Transverse colon (tissue), 4 donors: ENCODE data around the gene COX7A1. TPM values are rescaled to one million over a fixed set of nuclear protein-coding genes. Genes with fewer than 3 reads are reported as not detected.

ENCODE experiments used
- DNase-seq: peaks from one replicate; pipeline ENCODE4 v3.0.0-alpha.2; 2019
- H3K27ac ChIP-seq, 4 donors: fragments of 200-600 bp; sonication (generic); 2 replicates each; pipeline ENCODE4 v1.5.1; 2016 to 2018; ENCODE audit warnings: inconsistent platforms in 4 of 4
- H3K27me3 ChIP-seq: fragments of 200-600 bp; sonication (generic); 2 replicates; pipeline ENCODE4 v1.5.1; 2017; ENCODE audit warnings: inconsistent platforms
- H3K36me3 ChIP-seq, 4 donors: fragments of 200-600 bp; sonication (generic); 2 replicates each; pipeline ENCODE4 v1.5.1; 2017 to 2019; ENCODE audit warnings: inconsistent platforms in 4 of 4
- H3K4me1 ChIP-seq, 4 donors: fragments of 200-600 bp; sonication (generic); 2 replicates each; pipeline ENCODE4 v1.5.1; 2017 to 2020; ENCODE audit warnings: inconsistent platforms in 4 of 4
- H3K4me3 ChIP-seq, 4 donors: fragments of 200-600 bp; sonication (generic); 1 replicate in 1 of 4; 2 replicates in 3 of 4; pipeline versions ENCODE4 v1.5.1 to v1.6.1; 2017 to 2019; ENCODE audit warnings: inconsistent platforms in 4 of 4
- H3K9me3 ChIP-seq, 2 donors: fragments of 200-600 bp; sonication (generic); 2 replicates each; pipeline ENCODE4 v1.5.1; 2017 to 2019; ENCODE audit warnings: inconsistent platforms in 2 of 2
- EP300 ChIP-seq: sonication (generic); formaldehyde crosslinking; IDR thresholded peaks from one replicate; pipeline ENCODE4 v1.6.1; 2017; ENCODE audit warnings: antibody characterized with exemption, low read depth
- POLR2A ChIP-seq: fragments of 450-650 bp; IDR thresholded peaks from one replicate; pipeline ENCODE4 v1.6.1; 2016; ENCODE audit warnings: antibody characterized with exemption, mild to moderate bottlenecking, moderate library complexity
- POLR2AphosphoS5 ChIP-seq, 3 donors: sonication (generic); formaldehyde crosslinking; IDR thresholded peaks; one replicate each; pipeline ENCODE4 v1.6.1; 2016; ENCODE audit warnings: antibody characterized with exemption in 3 of 3
- WGBS, 2 donors: methylation state at CpG; one replicate each; pipeline ENCODE4 v1.1.5; 2018; ENCODE audit warnings: low coverage in 1 of 2; 5-methylcytosine and 5-hydroxymethylcytosine counted together
- in situ Hi-C, 4 donors: fragments of 200-750 bp; cut with MboI; loops; one replicate each; pipeline versions ENCODE4 v1.15.0 to v1.15.1; 2017; ENCODE audit warnings: low sequenced_read_pairs in 3 of 4, low pct_ligation_motif_present in 1 of 4, low pct_unique_long_range_greater_than_20kb in 1 of 4
- intact Hi-C: fragments of 100-400 bp; cut with DNase I; formaldehyde crosslinking; loops from one replicate; pipeline ENCODE4 v1.15.1; 2023; ENCODE audit warnings: low total_unique reads
- total RNA-seq, 4 donors: library from RNA; depleted of rRNA; stranded (reverse); fragments of >200 nt; gene quantifications; one replicate each; pipeline ENCODE4 v1.1.0, GENCODE V29; 2016
- TF ChIP-seq, protein P1 (sequence below), 5 experiments: fragments of 200-600 bp in 3 of 5; fragments of 450-650 bp in 2 of 5; sonication (generic) in 3 of 5; IDR thresholded peaks; 1 replicate in 2 of 5; 2 replicates in 3 of 5; pipeline ENCODE4 v1.5.1; 2016 to 2017; ENCODE audit warnings: antibody characterized with exemption in 5 of 5, inconsistent platforms in 3 of 5, mild to moderate bottlenecking in 2 of 5, moderate library complexity in 1 of 5

COX7A1 gene
- total RNA-seq, 4 donors from 2014 or later = 7.8 to 26.3 (median 11.7) TPM; not detected in 1

DNA sequence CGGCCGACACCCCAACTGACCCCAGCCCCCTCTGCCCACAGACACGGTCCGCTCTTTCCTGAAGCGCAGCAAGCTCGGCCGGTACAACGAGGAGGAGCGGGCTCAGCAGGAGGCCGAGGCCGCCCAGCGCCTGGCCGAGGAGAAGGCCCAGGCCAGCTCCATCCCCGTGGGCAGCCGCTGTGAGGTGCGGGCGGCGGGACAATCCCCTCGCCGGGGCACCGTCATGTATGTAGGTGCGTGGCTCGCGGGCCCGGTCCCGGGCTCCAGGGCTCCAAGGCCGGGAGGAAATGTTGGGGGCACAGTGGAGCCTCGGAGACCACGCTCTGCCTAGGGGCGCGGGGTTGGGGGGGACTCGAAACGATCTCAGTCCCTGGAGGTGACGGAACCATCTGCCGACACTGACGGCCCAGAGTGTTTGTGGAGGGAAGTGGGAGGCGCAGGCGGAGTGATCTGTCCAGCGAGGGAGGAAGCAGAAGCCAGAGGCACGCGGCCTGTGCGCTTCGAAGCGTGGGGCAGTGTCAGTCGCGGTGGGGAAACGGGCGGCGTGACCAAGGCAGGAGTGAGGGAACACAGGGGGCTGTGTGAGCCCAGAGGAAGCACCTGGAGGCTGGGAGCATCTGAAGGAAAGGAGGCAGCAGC, 30.6 kb downstream of the COX7A1 start:
- in situ Hi-C loops = no loop called here
- Histone ChIP-seq H3K9me3 (no peaks in the 10 kb centered on the region), H3K27ac (no peak overlapping the region), H3K27me3 (no peaks in the 10 kb centered on the region), H3K4me3 (no peak overlapping the region), H3K36me3 (peaks cover 0 to 17% (median 5%) of the 10 kb centered on the region in 4 donors), H3K4me1 (peaks cover 0 to 12% (median 5%) of the 10 kb centered on the region in 4 donors)
- TF ChIP-seq POLR2A = no peak
- no peak for DNase-seq
- WGBS, 2 donors = 85 to 90% methylated on average over 25 to 31 of the region's 49 CpGs
- intact Hi-C loops = no loop called here

DNA sequence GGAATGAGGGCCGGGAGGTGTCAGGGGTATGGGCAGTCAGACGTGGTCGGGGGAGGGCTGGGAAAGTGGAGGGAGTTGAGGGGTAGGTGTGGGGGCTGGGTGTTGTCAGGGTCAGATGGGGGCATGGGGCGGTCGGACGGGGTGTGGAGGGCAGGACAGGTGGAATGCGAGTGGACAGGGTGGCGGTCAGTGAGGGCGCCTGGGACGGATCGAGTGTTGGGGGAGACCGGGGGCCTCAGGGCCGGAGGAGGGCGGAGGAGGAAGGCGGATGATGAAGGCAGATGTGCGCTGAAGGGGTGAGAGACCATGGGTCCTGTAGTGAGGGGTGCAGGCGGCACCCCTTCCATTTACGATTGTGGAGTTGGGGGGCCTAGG, 31.3 kb downstream of the COX7A1 start:
- no peaks in the 10 kb centered on the region for H3K27me3 ChIP-seq
- TF ChIP-seq POLR2AphosphoS5 (IDR thresholded peaks at IDR 0.05) = no peak
- no peak for TF ChIP-seq POLR2A
- no peak for TF ChIP-seq EP300
- TF ChIP-seq, protein P1, sequence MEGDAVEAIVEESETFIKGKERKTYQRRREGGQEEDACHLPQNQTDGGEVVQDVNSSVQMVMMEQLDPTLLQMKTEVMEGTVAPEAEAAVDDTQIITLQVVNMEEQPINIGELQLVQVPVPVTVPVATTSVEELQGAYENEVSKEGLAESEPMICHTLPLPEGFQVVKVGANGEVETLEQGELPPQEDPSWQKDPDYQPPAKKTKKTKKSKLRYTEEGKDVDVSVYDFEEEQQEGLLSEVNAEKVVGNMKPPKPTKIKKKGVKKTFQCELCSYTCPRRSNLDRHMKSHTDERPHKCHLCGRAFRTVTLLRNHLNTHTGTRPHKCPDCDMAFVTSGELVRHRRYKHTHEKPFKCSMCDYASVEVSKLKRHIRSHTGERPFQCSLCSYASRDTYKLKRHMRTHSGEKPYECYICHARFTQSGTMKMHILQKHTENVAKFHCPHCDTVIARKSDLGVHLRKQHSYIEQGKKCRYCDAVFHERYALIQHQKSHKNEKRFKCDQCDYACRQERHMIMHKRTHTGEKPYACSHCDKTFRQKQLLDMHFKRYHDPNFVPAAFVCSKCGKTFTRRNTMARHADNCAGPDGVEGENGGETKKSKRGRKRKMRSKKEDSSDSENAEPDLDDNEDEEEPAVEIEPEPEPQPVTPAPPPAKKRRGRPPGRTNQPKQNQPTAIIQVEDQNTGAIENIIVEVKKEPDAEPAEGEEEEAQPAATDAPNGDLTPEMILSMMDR (IDR thresholded peaks at IDR 0.05) = no peak
- in situ Hi-C loops (no loop called here), intact Hi-C loops (no loop called here)
- H3K9me3 ChIP-seq = no peaks in the 10 kb centered on the region
- peaks cover 0 to 17% (median 5%) of the 10 kb centered on the region in 4 donors for H3K36me3 ChIP-seq
- H3K4me1 ChIP-seq = peaks cover 4 to 18% (median 11%) of the 10 kb centered on the region in 4 donors
- 92 to 96% methylated on average over 11 to 18 of the region's 18 CpGs for WGBS, 2 donors
- H3K4me3 ChIP-seq = no peak overlapping the region
- H3K27ac ChIP-seq = no peak overlapping the region
- no peak for DNase-seq

DNA sequence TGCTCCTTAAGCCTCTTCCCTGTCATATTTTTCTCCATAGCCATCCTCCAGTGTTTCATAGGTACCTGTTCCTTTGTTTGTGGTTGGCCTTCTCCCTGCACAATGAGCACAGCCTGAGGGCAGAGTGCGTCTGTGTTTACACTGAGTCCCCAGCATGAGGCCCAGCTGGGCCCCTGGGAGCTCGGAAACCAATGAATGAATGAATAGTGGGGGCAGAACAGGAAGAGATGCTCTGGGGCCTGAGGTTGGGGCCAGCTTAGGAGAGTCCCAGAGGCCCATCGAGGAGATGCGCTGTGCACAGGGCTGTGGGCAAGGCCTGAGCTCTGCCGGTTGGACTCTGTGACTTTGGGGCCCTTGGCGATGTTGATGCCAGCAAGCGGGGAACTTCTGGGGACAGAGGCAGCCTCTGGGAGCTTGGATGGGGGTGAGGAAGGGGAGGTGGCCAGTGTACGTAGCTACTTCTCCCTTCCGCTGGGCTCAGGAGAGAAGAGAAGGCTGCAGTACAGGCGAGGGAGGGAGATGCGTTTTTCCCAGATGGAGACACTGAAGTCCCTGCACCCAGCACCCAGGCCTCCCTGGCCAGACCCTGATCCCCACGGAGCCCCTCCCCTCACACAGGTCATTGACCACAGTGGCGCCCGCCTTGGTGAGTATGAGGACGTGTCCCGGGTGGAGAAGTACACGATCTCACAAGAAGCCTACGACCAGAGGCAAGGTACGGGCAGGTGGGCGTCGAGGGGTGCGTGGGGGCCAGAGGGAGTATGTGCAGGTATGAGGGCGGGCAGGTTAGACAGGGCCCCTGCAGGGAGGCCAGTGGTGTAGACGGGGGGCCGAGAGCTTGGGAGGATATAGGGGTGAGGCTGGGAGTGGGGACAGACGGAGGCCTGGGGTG, 31.9 kb downstream of the COX7A1 start:
- 90% methylated on average over 26 of the region's 26 CpGs; no CpG with 5 or more reads in 1 of the 2 donors for WGBS, 2 donors
- H3K4me3 ChIP-seq = no peak overlapping the region
- intact Hi-C loops (no loop called here), in situ Hi-C loops (no loop called here)
- H3K36me3 ChIP-seq = peaks cover 0 to 13% (median 2%) of the 10 kb centered on the region in 4 donors
- no peaks in the 10 kb centered on the region for H3K27me3 ChIP-seq
- no peaks in the 10 kb centered on the region for H3K9me3 ChIP-seq
- H3K27ac ChIP-seq = no peak overlapping the region
- DNase-seq = no peak
- H3K4me1 ChIP-seq = peaks cover 4 to 21% (median 12%) of the 10 kb centered on the region in 4 donors
- no peak for TF ChIP-seq POLR2A
- TF ChIP-seq EP300 = no peak
- TF ChIP-seq, protein P1 (IDR thresholded peaks at IDR 0.05) = no peak
- no peak for TF ChIP-seq POLR2AphosphoS5 (IDR thresholded peaks at IDR 0.05)

DNA sequence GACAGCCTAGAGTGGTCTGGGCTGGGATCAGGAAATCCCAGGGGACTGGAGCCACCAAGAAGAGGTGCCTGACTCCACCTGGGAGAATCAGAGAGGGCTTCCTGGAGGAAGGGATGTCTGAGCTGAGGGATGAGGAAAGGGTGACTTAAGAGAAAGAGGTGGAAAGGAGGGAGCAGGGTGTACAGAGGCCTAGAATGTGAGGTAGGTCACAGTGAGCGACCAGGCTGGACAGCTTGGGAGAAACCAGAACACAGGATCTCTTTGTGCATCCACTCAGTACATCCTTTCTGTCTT, 36.0 kb downstream of the COX7A1 start:
- DNase-seq = no peak
- in situ Hi-C loops (no loop called here), intact Hi-C loops (no loop called here)
- no peak for TF ChIP-seq POLR2AphosphoS5 (IDR thresholded peaks at IDR 0.05)
- no peak for TF ChIP-seq EP300
- no peak for TF ChIP-seq POLR2A
- TF ChIP-seq, protein P1 (IDR thresholded peaks at IDR 0.05) = no peak
- no peaks in the 10 kb centered on the region for H3K27me3 ChIP-seq
- peaks cover 0 to 4% (median 0%) of the 10 kb centered on the region in 4 donors for H3K36me3 ChIP-seq
- no peaks in the 10 kb centered on the region for H3K9me3 ChIP-seq
- H3K4me1 ChIP-seq = peaks cover 11 to 30% (median 22%) of the 10 kb centered on the region in 4 donors
- 93% methylated on average over 1 of the region's 1 CpG; no CpG with 5 or more reads in 1 of the 2 donors for WGBS, 2 donors
- peak overlapping the region in 3 of 4 donors; percentile 62 to 71 (median 70) for H3K4me3 ChIP-seq
- peak overlapping the region; percentile 87 to 94 (median 93) for H3K27ac ChIP-seq
